ENCODE results near the gene ALG9. TPM values are rescaled to one million over a fixed set of nuclear protein-coding genes. Genes with fewer than 3 reads are reported as not detected.

ALG9 gene
- polyA plus RNA-seq, 1 experiment: 23.7 TPM

DNA sequence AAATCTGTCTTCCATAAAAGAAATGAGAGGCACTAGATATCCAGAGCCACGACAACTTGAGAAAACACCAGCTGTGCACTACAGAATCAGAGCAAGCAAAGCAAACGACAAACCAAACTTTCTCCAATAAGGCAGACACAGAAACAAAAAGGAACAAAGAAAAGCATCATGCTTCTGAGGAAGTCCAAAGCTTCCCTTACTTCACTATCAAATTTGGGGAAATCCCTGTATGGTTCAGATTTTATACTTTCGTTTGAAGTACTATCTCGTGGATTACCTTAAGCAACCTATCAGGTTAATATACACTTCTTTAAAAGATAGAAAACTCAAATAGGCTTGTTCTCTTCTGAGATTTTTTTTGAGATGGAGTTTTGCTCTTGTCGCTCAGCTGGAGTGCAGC, 27.7 kb downstream of the ALG9 start:
- TF ChIP-seq, protein P1, sequence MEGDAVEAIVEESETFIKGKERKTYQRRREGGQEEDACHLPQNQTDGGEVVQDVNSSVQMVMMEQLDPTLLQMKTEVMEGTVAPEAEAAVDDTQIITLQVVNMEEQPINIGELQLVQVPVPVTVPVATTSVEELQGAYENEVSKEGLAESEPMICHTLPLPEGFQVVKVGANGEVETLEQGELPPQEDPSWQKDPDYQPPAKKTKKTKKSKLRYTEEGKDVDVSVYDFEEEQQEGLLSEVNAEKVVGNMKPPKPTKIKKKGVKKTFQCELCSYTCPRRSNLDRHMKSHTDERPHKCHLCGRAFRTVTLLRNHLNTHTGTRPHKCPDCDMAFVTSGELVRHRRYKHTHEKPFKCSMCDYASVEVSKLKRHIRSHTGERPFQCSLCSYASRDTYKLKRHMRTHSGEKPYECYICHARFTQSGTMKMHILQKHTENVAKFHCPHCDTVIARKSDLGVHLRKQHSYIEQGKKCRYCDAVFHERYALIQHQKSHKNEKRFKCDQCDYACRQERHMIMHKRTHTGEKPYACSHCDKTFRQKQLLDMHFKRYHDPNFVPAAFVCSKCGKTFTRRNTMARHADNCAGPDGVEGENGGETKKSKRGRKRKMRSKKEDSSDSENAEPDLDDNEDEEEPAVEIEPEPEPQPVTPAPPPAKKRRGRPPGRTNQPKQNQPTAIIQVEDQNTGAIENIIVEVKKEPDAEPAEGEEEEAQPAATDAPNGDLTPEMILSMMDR (IDR thresholded peaks at IDR 0.05; ENCODE audit: insufficient read depth, low read depth, low read length): no peak
- Histone ChIP-seq H3K36me3 (ENCODE audit: control insufficient read depth, insufficient read depth, low read length) (no peaks in the 10 kb centered on the region; the same call in 1 of the 2 replicates), H3K27me3 (ENCODE audit: control insufficient read depth, insufficient read depth, low read length) (no peaks in the 10 kb centered on the region), H3K4me3 (ENCODE audit: low read depth, low read length) (no peak overlapping the region)
- CTCF ChIA-PET: interaction anchor here (0.9 to 4.2 kb wide), 4 partner anchors 67 to 277 kb away, joined by 3 to 34 read pairs (median 16); partner anchors contain the start of gene SIK2
- POLR2A ChIA-PET: no interaction called here
- DNase-seq (ENCODE audit: low read depth): no peak

DNA sequence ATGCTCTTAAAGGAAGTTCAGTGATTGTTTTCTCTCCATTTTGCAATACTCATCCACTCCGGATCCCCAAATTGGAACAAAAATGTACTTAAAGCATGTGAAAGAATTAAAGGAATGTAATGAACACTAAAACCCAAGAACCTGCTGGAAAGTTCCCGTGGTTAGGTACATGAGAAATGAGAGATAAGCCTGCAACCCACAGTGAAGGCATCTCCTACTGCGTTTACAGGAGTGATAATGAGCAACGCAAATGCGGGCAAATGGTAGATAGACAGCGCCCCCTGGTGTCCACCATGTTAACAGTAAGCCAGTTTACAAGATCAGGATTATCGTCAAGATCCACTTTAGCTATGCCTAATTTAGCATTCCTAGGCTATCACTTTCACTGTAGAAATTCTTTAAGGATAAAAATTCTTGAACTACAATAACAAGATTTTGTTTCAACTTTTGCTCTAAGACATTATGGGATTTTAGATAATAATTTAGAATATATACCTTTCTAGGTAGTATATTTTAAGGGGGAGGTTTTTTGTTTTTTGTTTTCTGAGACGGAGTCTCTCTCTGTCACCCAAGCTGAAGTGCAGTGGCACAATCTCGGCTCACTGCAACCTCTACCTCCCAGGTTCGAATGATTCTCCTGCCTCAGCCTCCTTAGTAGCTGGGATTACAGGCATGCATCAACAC, 29.9 kb downstream of the ALG9 start:
- DNase-seq (ENCODE audit: low read depth): peak; percentile 86
- ChIA-PET CTCF (interaction anchor here (0.6 to 4.2 kb wide), 26 partner anchors 9 to 386 kb away, joined by 3 to 34 read pairs (median 5); partner anchors contain the start of genes PPP2R1B and SIK2), POLR2A (no interaction called here)
- Histone ChIP-seq H3K27me3 (ENCODE audit: control insufficient read depth, insufficient read depth, low read length) (no peaks in the 10 kb centered on the region), H3K36me3 (ENCODE audit: control insufficient read depth, insufficient read depth, low read length) (0 out of 2 replicates have a peak, but pooled peaks cover 1% of the 10 kb centered on the region), H3K4me3 (ENCODE audit: low read depth, low read length) (no peak overlapping the region)
- TF ChIP-seq, protein P1 (IDR thresholded peaks at IDR 0.05; ENCODE audit: insufficient read depth, low read depth, low read length): peak; percentile 76

DNA sequence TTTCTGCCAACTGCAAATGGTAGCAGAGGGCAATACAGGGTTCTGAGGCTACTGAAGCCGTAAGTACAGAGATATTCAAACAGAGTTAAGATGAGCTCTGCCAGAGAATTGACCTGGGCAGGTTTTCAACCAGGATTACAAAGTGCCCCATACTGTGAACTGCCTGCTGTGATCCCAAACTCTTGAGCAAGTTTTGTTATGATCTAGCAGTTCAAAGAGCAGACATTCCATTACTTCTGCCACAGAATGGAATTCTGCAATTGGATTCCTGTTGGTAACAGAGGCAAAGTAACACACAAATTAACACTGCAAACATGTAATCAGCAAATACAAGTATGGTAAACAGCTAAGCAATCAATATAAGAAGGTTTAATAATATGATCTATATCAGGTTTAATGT, 31.2 kb downstream of the ALG9 start:
- ChIA-PET CTCF (interaction anchor here (0.8 to 4.2 kb wide), 12 partner anchors 47 to 385 kb away, joined by 3 to 34 read pairs (median 4); partner anchors contain the start of gene SIK2), POLR2A (no interaction called here)
- 0 out of 2 replicates have a peak, but pooled peaks cover 1% of the 10 kb centered on the region for H3K36me3 ChIP-seq (ENCODE audit: control insufficient read depth, insufficient read depth, low read length)
- H3K4me3 ChIP-seq (ENCODE audit: low read depth, low read length): no peak overlapping the region
- TF ChIP-seq, protein P1 (IDR thresholded peaks at IDR 0.05; ENCODE audit: insufficient read depth, low read depth, low read length): no peak
- H3K27me3 ChIP-seq (ENCODE audit: control insufficient read depth, insufficient read depth, low read length): no peaks in the 10 kb centered on the region
- DNase-seq (ENCODE audit: low read depth): no peak

DNA sequence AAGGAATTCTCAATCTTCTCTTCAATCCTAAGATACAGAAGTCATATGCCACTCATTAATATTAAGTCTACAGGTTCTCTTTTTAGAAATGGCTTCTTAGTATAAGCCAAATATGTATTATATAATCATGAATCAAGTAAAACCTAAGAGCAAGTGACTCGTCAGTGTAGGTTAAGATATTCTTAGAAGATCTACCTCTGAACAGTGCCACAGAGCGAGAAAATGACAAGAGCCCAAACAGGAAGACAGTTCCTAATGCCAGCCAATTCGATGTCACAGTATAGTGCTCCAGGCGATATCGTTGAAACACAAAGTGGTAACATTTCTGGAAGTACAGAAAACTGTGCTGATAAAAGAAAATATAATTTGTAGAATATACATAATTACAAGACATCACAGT, 33.3 kb downstream of the ALG9 start:
- TF ChIP-seq, protein P1 (IDR thresholded peaks at IDR 0.05; ENCODE audit: insufficient read depth, low read depth, low read length): no peak
- POLR2A ChIA-PET: no interaction called here
- CTCF ChIA-PET: no interaction called here
- Histone ChIP-seq H3K4me3 (ENCODE audit: low read depth, low read length) (no peak overlapping the region), H3K27me3 (ENCODE audit: control insufficient read depth, insufficient read depth, low read length) (no peaks in the 10 kb centered on the region), H3K36me3 (ENCODE audit: control insufficient read depth, insufficient read depth, low read length) (0 out of 2 replicates have a peak, but pooled peaks cover 1% of the 10 kb centered on the region)
- DNase-seq (ENCODE audit: low read depth): no peak

DNA sequence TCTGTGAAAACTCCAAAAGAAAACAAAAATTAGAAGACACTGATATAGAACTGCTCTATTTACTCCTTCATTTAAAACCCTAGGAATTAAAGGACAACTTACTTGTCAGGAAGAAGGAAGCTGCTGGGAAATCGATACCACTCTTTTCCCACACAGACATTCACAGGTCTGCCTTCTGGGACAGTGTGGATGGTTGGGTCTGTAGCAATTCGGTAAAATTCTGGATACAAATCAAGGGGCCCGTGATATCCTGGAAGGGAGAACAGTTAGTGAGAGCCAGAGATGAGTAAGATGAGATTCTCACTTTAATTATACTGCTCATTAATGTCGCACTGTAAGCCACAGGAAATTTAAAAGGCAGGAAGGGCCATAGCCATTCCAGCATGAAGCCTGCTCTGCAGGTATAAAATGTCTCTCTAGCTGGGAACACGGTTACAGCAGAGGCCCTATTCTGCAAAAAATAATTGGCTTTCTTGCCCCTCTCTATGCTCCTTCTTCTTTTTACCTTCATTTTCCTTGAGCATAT, 34.0 kb downstream of the ALG9 start:
- TF ChIP-seq, protein P1 (IDR thresholded peaks at IDR 0.05; ENCODE audit: insufficient read depth, low read depth, low read length): no peak
- ChIA-PET POLR2A (no interaction called here), CTCF (interaction anchor here (0.6 to 0.8 kb wide), 4 partner anchors 45 to 263 kb away, joined by 3 to 4 read pairs (median 3); no protein-coding TSS in a partner anchor)
- Histone ChIP-seq H3K4me3 (ENCODE audit: low read depth, low read length) (no peak overlapping the region), H3K27me3 (ENCODE audit: control insufficient read depth, insufficient read depth, low read length) (no peaks in the 10 kb centered on the region), H3K36me3 (ENCODE audit: control insufficient read depth, insufficient read depth, low read length) (0 out of 2 replicates have a peak, but pooled peaks cover 1% of the 10 kb centered on the region)
- DNase-seq (ENCODE audit: low read depth): no peak

Data from BJ (cell line).